HG02970 (cell line): ENCODE results near the gene PLCXD3.
"Not testable (repeated sequence)": the region's sequence is repeated elsewhere in the genome, so short reads cannot be mapped to it uniquely, and the experiment has no call there.

Experiments
- ATAC-seq: cut with Tn5 transposase; IDR thresholded peaks from one replicate; pipeline ENCODE4 v1.9.1; 2021; ENCODE audit warnings: mild to moderate bottlenecking, moderate library complexity, moderate number of reproducible peaks; ENCODE audit not compliant: unreplicated experiment, low FRiP score

Gene PLCXD3

GRCh38 chr5:41503310-41503709, 7.1 kb downstream of the PLCXD3 start:
- ATAC-seq, result no peak

DNA sequence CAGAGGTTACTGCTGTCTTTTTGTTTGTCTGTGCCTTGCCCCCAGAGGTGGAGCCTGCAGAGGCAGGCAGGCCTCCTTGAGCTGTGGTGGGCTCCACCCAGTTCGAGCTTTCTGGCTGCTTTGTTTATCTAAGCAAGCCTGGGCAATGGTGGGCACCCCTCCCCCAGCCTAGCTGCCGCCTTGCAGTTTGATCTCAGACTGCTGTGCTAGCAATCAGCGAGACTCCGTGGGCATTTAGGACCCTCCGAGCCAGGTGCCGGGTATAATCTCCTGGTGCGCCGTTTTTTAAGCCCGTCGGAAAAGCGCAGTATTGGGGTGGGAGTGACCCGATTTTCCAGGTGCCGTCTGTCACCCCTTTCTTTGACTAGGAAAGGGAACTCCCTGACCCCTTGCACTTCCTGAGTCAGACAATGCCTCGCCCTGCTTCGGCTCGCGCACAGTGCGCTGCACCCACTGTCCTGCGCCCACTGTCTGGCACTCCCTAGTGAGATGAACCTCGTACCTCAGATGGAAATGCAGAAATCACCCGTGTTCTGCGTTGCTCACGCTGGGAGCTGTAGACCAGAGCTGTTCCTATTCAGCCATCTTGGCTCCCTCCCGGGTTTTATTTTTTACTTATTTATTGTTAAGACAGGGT, 16.8 kb downstream of the PLCXD3 start:
- not testable (repeated sequence) for ATAC-seq

GRCh38 chr5:41485533-41485932, 24.9 kb downstream of the PLCXD3 start:
- no peak for ATAC-seq

DNA sequence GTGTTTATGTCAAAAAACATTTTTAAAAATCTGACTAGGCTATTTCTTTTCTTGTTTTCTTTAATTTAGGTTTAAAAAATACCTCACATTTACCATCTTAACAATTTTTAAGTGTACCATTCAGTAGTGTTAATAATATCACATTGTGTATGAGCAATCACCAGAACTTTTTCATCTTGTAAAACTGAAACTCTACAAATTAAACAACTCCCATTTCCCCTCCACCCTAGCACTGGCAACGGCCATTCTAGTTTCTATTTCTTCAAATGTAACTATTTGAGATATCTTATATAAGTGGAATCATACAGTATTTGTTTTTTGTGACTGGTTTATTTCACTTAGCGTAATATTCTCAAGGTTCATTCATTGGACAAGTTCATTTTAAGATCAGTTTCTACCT, 27.7 kb downstream of the PLCXD3 start:
- ATAC-seq, result no peak

DNA sequence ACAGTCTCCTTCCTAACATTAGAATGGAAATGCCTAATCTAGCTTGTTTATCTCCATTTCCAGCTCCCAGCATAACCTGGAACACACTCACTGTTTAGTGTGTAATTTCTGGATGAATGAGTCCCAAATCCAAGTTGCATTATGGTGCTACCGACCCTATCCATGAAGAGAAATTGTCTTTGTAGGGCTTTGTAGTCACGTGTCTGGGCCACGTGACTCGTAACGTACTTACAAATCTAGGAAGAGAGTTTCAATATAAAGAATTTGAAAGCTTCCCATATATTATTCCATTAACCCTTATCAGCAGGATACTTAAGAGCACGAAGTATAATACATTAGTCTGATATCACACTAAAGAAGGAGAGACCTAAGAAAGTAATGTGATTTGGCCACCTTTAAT, 28.2 kb downstream of the PLCXD3 start:
- ATAC-seq, result no peak

GRCh38 chr5:41471571-41472208, 38.7 kb downstream of the PLCXD3 start:
- not testable (repeated sequence) for ATAC-seq

DNA sequence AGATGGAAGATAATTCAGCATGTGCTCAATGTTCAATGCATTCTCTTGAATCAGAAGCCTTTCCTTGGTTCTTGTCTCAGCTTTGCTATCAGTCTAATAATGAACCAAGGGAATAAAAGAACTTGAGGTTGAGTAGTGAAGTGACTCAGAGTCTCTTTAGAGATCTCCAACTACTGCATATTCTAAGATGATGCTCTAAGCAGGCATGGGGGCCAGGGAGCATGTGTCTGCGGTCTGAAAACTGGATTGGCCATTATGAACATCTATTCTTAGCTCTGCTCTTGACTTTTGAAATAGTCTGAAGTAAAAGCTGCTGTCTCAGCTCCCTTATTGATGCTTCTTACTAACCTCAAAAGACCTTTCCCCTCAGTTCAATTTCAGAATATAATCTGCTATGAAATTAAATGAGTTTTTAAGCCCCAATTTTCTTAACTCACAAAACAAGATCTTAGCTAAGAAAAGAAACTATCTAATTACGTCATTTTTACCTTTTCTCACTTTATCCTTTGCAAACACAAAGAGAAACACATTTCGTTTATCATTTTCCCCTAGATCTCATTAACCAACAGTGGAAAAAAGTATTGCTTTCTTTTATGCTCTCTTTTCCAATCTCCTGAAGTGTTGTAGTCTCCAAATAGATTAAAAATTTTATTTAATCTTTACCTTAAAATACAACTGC, 44.8 kb downstream of the PLCXD3 start:
- ATAC-seq, result no peak

DNA sequence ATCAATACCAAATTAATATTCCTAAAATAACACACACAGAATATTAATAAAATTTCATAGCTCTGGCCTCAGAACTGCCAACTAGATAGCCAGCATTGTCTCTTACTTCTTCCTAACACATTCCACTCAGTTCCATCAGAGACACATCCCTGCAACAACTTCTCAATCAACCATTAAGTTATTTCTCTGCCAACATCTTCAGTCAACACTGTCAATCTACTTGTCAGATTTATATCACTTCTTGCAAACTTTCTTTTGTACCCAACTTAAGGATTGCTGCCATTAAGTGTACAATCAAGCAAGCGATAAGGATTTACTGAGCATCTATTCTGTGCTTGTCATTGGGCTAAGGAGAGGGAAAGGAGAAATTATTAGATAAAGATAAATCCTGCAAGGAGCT, 50.8 kb downstream of the PLCXD3 start:
- ATAC-seq, result no peak

DNA sequence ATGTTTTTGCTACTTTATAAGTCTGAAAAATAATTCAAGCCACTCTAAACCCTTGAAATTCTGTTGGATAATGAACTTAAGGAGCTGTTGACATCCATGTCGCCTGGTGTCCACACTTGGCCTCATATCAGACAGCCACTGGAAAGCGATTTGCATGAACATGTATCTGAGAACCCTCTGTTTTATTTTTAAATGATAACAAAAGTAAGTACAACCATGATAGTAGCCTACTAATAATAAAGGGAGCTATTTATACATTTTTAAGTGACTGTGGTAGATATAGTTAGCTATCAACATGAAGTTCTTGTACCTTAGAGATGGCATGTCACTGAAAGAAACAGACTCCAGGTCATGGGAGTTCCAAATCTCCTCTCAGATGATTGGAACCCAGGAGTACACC, 53.3 kb downstream of the PLCXD3 start:
- ATAC-seq, result no peak

DNA sequence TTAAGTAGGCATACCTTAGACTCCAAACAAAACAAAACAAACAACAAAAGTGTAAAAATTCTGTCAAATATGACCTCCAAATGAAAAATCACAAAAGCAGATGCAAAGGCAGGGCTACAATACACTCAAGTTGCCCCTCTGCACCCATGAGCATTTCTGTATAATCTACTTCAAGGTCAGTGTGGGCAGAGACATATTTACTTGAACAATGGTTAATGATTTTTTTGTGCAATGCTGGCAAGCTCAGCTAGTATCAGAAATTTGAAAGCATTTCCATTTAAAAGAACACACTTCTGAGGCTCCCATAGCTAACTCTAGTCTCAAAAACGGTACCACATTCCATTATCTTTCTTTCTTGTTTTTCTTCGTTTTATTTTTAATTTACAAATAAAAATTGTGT, 57.9 kb downstream of the PLCXD3 start:
- no peak for ATAC-seq

DNA sequence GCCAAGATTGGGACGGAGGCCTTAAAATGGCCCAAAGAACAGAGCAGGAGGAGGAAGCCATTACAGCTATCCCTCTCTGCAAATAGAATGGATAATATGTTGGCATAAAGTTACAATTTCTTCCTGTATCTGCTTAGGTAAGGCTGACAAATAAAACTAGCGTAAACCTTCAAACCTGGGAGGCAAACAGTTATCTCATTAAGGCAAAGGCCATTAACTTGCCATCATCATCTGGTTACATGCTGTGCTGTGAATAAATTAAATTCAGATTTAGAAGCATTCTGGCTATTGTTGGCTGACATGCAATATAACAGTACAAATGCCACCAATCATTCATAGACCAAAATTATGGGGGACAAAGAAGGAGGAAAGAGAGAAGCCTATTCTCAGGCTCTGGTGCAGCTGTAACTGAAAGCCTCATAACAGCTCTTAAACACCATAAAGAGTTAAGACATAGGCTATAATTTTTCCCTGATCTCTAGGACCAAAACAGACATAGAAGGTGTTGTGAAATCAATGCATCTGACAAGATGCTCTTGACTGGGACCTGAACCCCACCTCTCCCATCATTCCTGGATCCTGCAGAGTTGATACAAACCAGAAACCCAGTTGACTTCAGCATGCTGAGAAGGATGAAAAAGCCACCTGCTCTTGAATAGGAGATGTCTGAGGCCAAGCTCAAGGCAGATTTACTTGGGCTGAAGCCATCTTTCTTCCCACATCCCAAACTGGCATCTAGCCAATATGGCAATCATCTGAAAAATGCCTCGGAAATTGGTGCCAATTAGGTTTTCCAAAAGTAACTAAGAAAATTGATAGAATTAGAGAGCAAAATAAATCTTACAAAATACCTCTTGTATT, 62.5 kb downstream of the PLCXD3 start:
- ATAC-seq, result no peak

GRCh38 chr5:41445937-41446563, 64.4 kb downstream of the PLCXD3 start:
- ATAC-seq, result no peak

DNA sequence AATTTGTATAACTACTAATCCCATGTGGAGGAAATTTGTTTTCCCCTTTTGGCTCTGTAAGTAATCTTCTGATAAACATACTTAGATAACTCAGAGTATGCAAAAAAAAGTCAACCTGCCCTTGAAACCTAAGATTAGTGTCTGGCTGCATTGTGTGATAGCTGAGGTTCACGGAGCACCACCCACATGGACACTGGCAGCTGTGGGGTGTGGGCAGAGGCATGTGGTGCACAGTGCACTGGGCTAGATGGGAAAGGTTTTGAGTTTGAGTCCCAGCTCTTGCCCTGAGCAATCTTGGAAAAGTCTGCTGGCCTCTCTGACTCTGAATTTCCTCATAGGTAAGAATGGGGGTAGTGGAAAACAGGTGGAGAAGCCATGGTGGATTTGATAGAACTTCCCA, 75.1 kb downstream of the PLCXD3 start:
- ATAC-seq, result no peak

DNA sequence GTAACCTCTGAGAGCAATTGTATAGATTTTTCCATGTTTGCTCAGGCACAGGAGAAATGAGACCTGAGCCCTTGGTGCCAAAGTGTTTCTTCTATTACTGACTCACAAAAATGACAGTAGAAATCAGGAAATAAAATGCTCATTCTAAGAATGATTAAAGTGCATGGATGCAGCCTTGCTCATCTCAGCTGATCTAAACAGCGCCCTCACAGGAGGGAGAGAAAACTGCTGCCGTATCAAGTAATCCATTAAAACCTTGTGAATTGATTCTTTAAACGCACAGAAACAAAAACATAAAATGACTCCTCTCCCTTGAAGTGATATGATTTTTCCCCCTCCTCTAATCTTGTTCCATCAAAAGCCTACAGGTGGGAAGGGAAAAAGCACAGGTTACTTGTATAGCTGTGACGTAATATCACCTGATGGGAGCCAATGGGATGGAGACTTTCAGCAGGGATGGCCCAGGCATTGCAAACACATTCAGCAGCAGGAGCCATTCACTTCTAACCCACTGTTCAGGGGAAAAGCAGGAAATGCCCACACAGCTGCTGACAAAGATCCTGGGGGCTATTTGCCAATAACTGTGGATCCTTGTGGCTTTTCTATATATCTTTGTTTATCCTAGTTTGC, 76.7 kb downstream of the PLCXD3 start:
- no peak for ATAC-seq

DNA sequence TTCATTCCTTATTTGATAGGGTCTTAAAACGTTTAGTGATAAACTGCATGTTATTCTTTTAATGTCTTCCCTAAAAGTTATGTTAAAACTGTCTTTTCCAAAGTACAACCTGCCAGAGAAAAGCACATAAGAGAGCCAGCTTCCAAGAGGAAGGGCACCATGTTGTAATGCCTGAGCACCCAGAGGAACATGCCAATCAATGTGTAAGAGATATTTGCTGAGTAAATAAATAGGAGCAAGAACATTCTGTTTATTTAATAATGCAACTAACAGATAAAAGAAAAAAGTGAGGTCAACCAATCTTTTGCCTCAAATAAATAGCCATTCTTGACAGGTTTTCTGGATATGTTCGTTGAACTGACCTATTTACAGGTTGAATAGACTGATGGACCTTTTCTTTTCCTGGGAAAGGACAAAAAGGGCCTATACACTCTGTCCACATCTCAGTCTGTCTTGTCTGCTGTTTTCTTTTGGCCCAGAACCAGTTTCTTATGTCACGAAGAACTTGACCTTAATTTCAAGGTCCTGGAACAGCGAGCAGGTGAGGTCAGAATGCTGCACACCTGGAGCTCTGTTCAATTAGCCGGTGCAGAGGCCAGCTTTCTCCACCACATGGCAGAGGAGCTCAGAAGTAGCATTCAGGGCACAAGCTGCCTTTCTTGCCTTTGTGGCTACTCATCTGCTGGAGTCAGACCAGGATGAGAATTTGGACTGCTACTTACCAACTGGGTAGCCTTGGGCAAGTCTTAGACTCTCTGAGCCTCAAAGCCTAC, 77.7 kb downstream of the PLCXD3 start:
- ATAC-seq, result no peak

GRCh38 chr5:41427505-41427904, 82.9 kb downstream of the PLCXD3 start:
- no peak for ATAC-seq

GRCh38 chr5:41425736-41426135, 84.7 kb downstream of the PLCXD3 start:
- no peak for ATAC-seq

DNA sequence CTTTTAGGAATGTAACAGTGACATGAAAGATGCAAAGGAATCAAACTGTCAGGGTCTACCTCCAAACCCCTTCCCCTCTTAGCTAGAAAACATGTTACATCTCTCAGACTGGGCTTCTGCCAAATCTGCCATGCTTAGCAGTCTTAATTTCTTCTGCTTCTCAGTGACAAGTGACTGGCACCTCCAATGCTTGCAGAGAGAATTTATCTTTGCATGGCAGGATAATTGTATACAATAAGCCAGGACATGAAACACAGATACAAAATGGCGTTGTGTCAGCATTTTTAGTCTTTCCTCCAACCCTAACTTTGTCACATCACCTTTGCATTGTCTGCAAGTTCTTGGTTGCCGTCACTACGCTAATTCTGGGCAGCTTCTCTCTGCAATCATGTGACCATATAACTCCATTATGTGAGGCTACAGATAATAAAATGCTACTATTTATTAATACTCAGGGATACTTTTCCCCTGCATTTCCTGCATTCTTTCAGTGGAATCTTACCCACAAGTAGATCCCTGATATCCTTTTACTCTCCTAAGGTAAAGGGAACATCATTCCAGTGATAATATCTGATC, 89.8 kb downstream of the PLCXD3 start:
- ATAC-seq, result no peak
